Nephron progenitor cell (in vitro differentiated cells): ENCODE measurements around the gene DHX15.
"Not testable (repeated sequence)": the region's sequence is repeated elsewhere in the genome, so short reads cannot be mapped to it uniquely, and the experiment has no call there.

Experiments used
- DNase-seq: peaks from one replicate; pipeline ENCODE4 v3.0.0; 2021
- H3K27ac Mint-ChIP-seq: 2 replicates; pipeline ENCODE4 v1.8.0; 2021; ENCODE audit warnings: mild to moderate bottlenecking, moderate library complexity, mixed read lengths
- H3K27me3 Mint-ChIP-seq: 2 replicates; pipeline ENCODE4 v1.8.0; 2021; ENCODE audit warnings: mild to moderate bottlenecking, low read depth, mixed read lengths; ENCODE audit not compliant: poor library complexity
- H3K36me3 Mint-ChIP-seq: 2 replicates; pipeline ENCODE4 v1.8.0; 2021; ENCODE audit warnings: low read depth, mixed read lengths
- H3K4me1 Mint-ChIP-seq: 2 replicates; pipeline ENCODE4 v1.8.0; 2021; ENCODE audit warnings: mixed read lengths
- H3K4me3 Mint-ChIP-seq: 2 replicates; pipeline ENCODE4 v1.8.0; 2021; ENCODE audit warnings: mild to moderate bottlenecking, moderate library complexity, mixed read lengths
- H3K9me3 Mint-ChIP-seq: 2 replicates; pipeline ENCODE4 v1.8.0; 2021; ENCODE audit warnings: mild to moderate bottlenecking, moderate library complexity, mixed read lengths
- CTCF ChIP-seq: fragments of 200-600 bp; sonication (generic); IDR thresholded peaks from 2 replicates; pipeline ENCODE4 v1.5.0; 2021; ENCODE audit warnings: antibody characterized with exemption

DHX15 gene

GRCh38 chr4:24514808-24515207 is 69.5 kb downstream of the DHX15 start:
- no peaks in the 10 kb centered on the region for H3K9me3 Mint-ChIP-seq
- H3K4me3 Mint-ChIP-seq = no peak overlapping the region
- H3K36me3 Mint-ChIP-seq = peaks cover 60% of the 10 kb centered on the region
- H3K27me3 Mint-ChIP-seq = no peaks in the 10 kb centered on the region
- TF ChIP-seq CTCF = no peak
- no peak for DNase-seq
- no peaks in the 10 kb centered on the region for H3K4me1 Mint-ChIP-seq
- peak overlapping the region; percentile 48 for H3K27ac Mint-ChIP-seq

GRCh38 chr4:24513718-24514117 is 70.6 kb downstream of the DHX15 start:
- no peaks in the 10 kb centered on the region for H3K4me1 Mint-ChIP-seq
- no peaks in the 10 kb centered on the region for H3K27me3 Mint-ChIP-seq
- H3K9me3 Mint-ChIP-seq = peaks cover 4% of the 10 kb centered on the region
- H3K36me3 Mint-ChIP-seq = peaks cover 54% of the 10 kb centered on the region
- H3K27ac Mint-ChIP-seq = no peak overlapping the region
- no peak for DNase-seq
- TF ChIP-seq CTCF = no peak
- H3K4me3 Mint-ChIP-seq = no peak overlapping the region

- H3K27ac Mint-ChIP-seq = no peak overlapping the region
- no peaks in the 10 kb centered on the region for H3K4me1 Mint-ChIP-seq
- H3K9me3 Mint-ChIP-seq = peaks cover 4% of the 10 kb centered on the region
- no peak for DNase-seq
- no peaks in the 10 kb centered on the region for H3K27me3 Mint-ChIP-seq
- H3K4me3 Mint-ChIP-seq = no peak overlapping the region
- TF ChIP-seq CTCF = no peak
- peaks cover 38% of the 10 kb centered on the region for H3K36me3 Mint-ChIP-seq
Observed at GRCh38 chr4:24511371-24512063, 72.8 kb downstream of the DHX15 start.

GRCh38 chr4:24510091-24510490 is 74.3 kb downstream of the DHX15 start:
- H3K27me3 Mint-ChIP-seq = no peaks in the 10 kb centered on the region
- H3K4me3 Mint-ChIP-seq = no peak overlapping the region
- TF ChIP-seq CTCF = no peak
- no peak overlapping the region for H3K27ac Mint-ChIP-seq
- H3K36me3 Mint-ChIP-seq = peaks cover 26% of the 10 kb centered on the region
- peaks cover 6% of the 10 kb centered on the region for H3K4me1 Mint-ChIP-seq
- no peak for DNase-seq
- H3K9me3 Mint-ChIP-seq = peaks cover 4% of the 10 kb centered on the region

GRCh38 chr4:24508541-24508940 is 75.8 kb downstream of the DHX15 start:
- Mint-ChIP-seq H3K4me1 (peaks cover 6% of the 10 kb centered on the region), H3K36me3 (peaks cover 11% of the 10 kb centered on the region), H3K4me3 (no peak overlapping the region), H3K27me3 (peaks cover 2% of the 10 kb centered on the region), H3K9me3 (peaks cover 4% of the 10 kb centered on the region), H3K27ac (no peak overlapping the region)
- DNase-seq = no peak
- TF ChIP-seq CTCF = no peak

- Mint-ChIP-seq H3K27ac (no peak overlapping the region), H3K4me1 (peaks cover 14% of the 10 kb centered on the region)
Observed at GRCh38 chr4:24507439-24507838, 76.9 kb downstream of the DHX15 start.

GRCh38 chr4:24503090-24503489 is 81.3 kb downstream of the DHX15 start:
- not testable (repeated sequence) for H3K27ac Mint-ChIP-seq, H3K36me3 Mint-ChIP-seq, H3K9me3 Mint-ChIP-seq, H3K4me3 Mint-ChIP-seq, DNase-seq
- H3K4me1 Mint-ChIP-seq = peaks cover 15% of the 10 kb centered on the region
- peaks cover 22% of the 10 kb centered on the region for H3K27me3 Mint-ChIP-seq

More at GRCh38 chr4:24507439-24507838, 76.9 kb downstream of the DHX15 start:
- H3K4me3 Mint-ChIP-seq = no peak overlapping the region
- TF ChIP-seq CTCF = no peak
- peaks cover 4% of the 10 kb centered on the region for H3K9me3 Mint-ChIP-seq
- H3K36me3 Mint-ChIP-seq = peaks cover 9% of the 10 kb centered on the region
- H3K27me3 Mint-ChIP-seq = peaks cover 2% of the 10 kb centered on the region
- no peak for DNase-seq
